CD8-positive, alpha-beta memory T cell (primary cell): Measurements from ENCODE around the gene SV2C. TPM values are rescaled to one million over a fixed set of nuclear protein-coding genes. Genes with fewer than 3 reads are reported as not detected.

Experiments used
- CTCF ChIA-PET: fragments of 350-600 bp; sonication (Branson Sonifier 250); formaldehyde crosslinking; loops from one replicate; lab custom pipeline; 2021; ENCODE audit warnings: antibody characterized with exemption; lab: Charles Lee
- POLR2A ChIA-PET: fragments of 350-600 bp; sonication (Branson Sonifier 250); formaldehyde crosslinking; loops from one replicate; lab custom pipeline; 2021; ENCODE audit warnings: antibody characterized with exemption; lab: Charles Lee
- DNase-seq, 5 donors: peaks; one replicate each; pipeline versions ENCODE4 v3.0.0 to v3.0.0-alpha.2; 2020 to 2022; ENCODE audit warnings: mixed read lengths in 1 of 5
- H3K27ac ChIP-seq: one replicate; pipeline ENCODE4 v1.7.0; 2013; ENCODE audit warnings: low read depth, mild to moderate bottlenecking, low read length, moderate library complexity
- H3K27me3 ChIP-seq: 2 replicates; pipeline ENCODE4 v1.7.0; 2013; ENCODE audit warnings: low read length, mild to moderate bottlenecking; ENCODE audit not compliant: insufficient read depth, poor library complexity, severe bottlenecking
- H3K36me3 ChIP-seq: 2 replicates; pipeline ENCODE4 v1.7.0; 2013; ENCODE audit warnings: mild to moderate bottlenecking, low read length, moderate library complexity; ENCODE audit not compliant: insufficient read depth
- H3K4me1 ChIP-seq: 2 replicates; pipeline ENCODE4 v1.7.0; 2013; ENCODE audit warnings: mild to moderate bottlenecking, low read length, moderate library complexity; ENCODE audit not compliant: insufficient read depth
- H3K4me3 ChIP-seq: 2 replicates; pipeline ENCODE4 v1.7.0; 2013; ENCODE audit warnings: mild to moderate bottlenecking, low read length
- H3K9me3 ChIP-seq: 2 replicates; pipeline ENCODE4 v1.7.0; 2013; ENCODE audit warnings: mild to moderate bottlenecking, low read length
- H3K27ac Mint-ChIP-seq, 8 donors: one replicate each; pipeline ENCODE4 v1.8.0; 2020 to 2021; ENCODE audit warnings: mixed read lengths in 8 of 8, mild to moderate bottlenecking in 6 of 8, inconsistent platforms in 3 of 8, moderate library complexity in 3 of 8
- H3K27me3 Mint-ChIP-seq, 2 donors: one replicate each; pipeline ENCODE4 v1.8.0; 2020 to 2021; ENCODE audit warnings: mixed read lengths in 2 of 2, mild to moderate bottlenecking in 1 of 2, moderate library complexity in 1 of 2
- H3K36me3 Mint-ChIP-seq, 3 donors: one replicate each; pipeline ENCODE4 v1.8.0; 2020 to 2021; ENCODE audit warnings: mixed read lengths in 3 of 3, inconsistent platforms in 1 of 3, mild to moderate bottlenecking in 1 of 3
- H3K4me1 Mint-ChIP-seq, 3 donors: one replicate each; pipeline ENCODE4 v1.8.0; 2020 to 2021; ENCODE audit warnings: mixed read lengths in 3 of 3, inconsistent platforms in 1 of 3, mild to moderate bottlenecking in 1 of 3
- H3K4me3 Mint-ChIP-seq, 7 donors: one replicate each; pipeline ENCODE4 v1.8.0; 2020 to 2021; ENCODE audit warnings: mixed read lengths in 7 of 7, mild to moderate bottlenecking in 6 of 7, moderate library complexity in 4 of 7, inconsistent platforms in 2 of 7
- H3K9me3 Mint-ChIP-seq, 5 donors: one replicate each; pipeline ENCODE4 v1.8.0; 2020 to 2022; ENCODE audit warnings: mixed read lengths in 5 of 5, mild to moderate bottlenecking in 3 of 5, moderate library complexity in 2 of 5, inconsistent platforms in 1 of 5
- polyA plus RNA-seq: library from polyadenylated mRNA; unstranded; fragments of 300-500 nt; fragmentation: Illumina TruSeq; gene quantifications from one replicate; pipeline ENCODE4 v1.2.3, GENCODE V29; 2021
- total RNA-seq, 2 experiments: library from RNA; stranded (reverse); gene quantifications; one replicate each; pipeline ENCODE4 v1.2.3, GENCODE V29; 2021

Gene SV2C
- total and polyA plus RNA-seq, 3 experiments from 2014 or later, result not detected

DNA sequence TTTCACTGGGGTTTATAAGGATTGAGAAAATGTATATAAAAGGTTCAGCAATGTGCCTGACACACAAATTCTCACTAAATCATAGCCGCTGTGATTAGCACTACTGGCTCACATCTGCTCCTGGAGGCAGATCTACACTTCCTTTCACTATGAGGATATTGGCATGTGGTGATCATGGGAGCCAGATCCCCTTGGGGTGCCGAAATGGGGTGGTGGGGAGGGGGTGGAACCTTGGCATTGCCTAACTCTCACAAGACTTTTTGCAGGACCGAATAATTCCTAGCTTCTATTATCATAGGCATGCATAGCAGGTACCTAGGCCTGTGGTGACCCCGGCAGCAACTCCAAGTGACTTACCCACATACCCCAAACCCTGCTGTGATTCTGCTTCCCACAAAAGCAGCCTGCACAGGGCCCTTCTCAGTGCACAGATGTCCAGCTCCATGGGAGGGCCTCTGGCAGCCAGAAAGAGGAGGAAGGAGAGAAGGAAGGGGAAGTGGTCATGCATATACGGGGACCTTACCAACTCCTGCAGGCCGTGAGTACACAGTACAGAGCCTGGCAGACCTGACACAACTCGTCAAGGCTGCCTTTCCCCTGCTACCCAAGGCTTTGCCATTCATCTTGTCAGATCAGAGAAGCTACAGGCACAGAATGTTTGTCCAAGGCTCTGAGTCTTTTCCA lies 258.6 kb downstream of the SV2C start:
- Mint-ChIP-seq H3K27ac (peak overlapping the region in 7 of 8 donors; percentile 12 to 91 (median 46)), H3K4me1 (peaks cover 25 to 40% (median 29%) of the 10 kb centered on the region in 3 donors), H3K9me3 (no peaks in the 10 kb centered on the region), H3K27me3 (peaks cover 0 to 1% of the 10 kb centered on the region in 2 donors), H3K36me3 (no peaks in the 10 kb centered on the region), H3K4me3 (no peak overlapping the region)
- Histone ChIP-seq H3K27me3 (no peaks in the 10 kb centered on the region), H3K9me3 (no peaks in the 10 kb centered on the region), H3K36me3 (no peaks in the 10 kb centered on the region), H3K4me3 (no peak overlapping the region), H3K4me1 (peaks cover 13% of the 10 kb centered on the region), H3K27ac (no peak overlapping the region)
- CTCF ChIA-PET, result interaction anchor here (0.8 to 1.2 kb wide), 2 partner anchors 10 to 32 kb away, joined by 3 read pairs; no protein-coding TSS in a partner anchor
- POLR2A ChIA-PET, result no interaction called here
- no peak for DNase-seq

DNA sequence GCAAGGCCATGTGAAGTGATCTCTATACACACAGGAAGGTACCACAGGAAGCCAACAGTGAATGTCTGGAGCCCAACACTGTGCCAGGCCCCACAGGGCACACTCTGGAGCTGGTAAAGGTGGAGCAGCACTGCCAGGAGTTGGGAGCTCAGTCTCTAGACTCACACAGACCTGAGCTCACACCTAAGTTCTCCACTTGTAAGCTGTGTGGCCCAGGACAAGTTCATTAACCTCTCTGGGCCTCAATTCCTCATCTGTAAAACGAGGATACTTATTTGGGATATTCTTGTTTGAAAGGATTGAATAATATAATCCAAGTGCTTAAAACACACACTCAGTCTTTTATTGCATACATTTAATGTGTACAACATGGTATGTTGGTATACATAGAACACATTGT lies 259.3 kb downstream of the SV2C start:
- ChIA-PET POLR2A (no interaction called here), CTCF (interaction anchor here (1.2 kb wide), 1 partner anchor 9 kb away, joined by 3 read pairs; no protein-coding TSS in a partner anchor)
- Mint-ChIP-seq H3K4me1 (peaks cover 23 to 34% (median 23%) of the 10 kb centered on the region in 3 donors), H3K4me3 (no peak overlapping the region), H3K27me3 (peaks cover 0 to 1% of the 10 kb centered on the region in 2 donors), H3K36me3 (no peaks in the 10 kb centered on the region), H3K27ac (peak overlapping the region in 4 of 8 donors; percentile 35 to 91 (median 62)), H3K9me3 (no peaks in the 10 kb centered on the region)
- Histone ChIP-seq H3K27ac (no peak overlapping the region), H3K27me3 (no peaks in the 10 kb centered on the region), H3K36me3 (no peaks in the 10 kb centered on the region), H3K4me3 (no peak overlapping the region), H3K4me1 (peaks cover 10% of the 10 kb centered on the region), H3K9me3 (no peaks in the 10 kb centered on the region)
- DNase-seq, result no peak

DNA sequence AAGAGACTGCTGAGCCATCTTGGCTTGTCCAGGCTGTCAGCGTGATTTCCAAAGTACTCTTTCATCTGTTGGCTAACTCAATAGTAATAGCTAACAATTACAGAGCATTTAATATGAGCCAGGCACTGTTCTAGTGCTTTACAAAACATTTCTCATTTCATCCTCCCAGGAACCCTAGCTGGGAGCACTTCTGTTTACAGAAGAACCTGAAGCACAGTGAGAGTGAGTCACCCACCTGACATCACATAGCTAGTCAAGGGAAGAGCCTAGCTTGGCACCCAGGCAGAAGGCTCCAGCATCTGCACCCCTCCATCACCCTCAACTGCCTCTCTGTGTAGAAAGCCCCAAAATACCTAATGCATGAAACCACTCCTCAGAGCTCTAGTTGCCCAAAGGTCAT lies 262.4 kb downstream of the SV2C start:
- DNase-seq, result no peak
- peaks cover 12 to 15% (median 15%) of the 10 kb centered on the region in 3 donors for H3K4me1 Mint-ChIP-seq
- Histone ChIP-seq H3K36me3 (no peaks in the 10 kb centered on the region), H3K9me3 (no peaks in the 10 kb centered on the region), H3K27me3 (no peaks in the 10 kb centered on the region), H3K4me1 (no peaks in the 10 kb centered on the region), H3K27ac (no peak overlapping the region), H3K4me3 (no peak overlapping the region)
- no peak overlapping the region for H3K27ac Mint-ChIP-seq
- POLR2A ChIA-PET, result no interaction called here
- H3K27me3 Mint-ChIP-seq, result peaks cover 0 to 1% of the 10 kb centered on the region in 2 donors
- peaks cover 0 to 3% (median 0%) of the 10 kb centered on the region in 3 donors for H3K36me3 Mint-ChIP-seq
- CTCF ChIA-PET, result interaction anchor here (0.9 to 2.8 kb wide), 5 partner anchors 34 to 199 kb away, joined by 3 to 10 read pairs (median 3); partner anchors contain the start of gene IQGAP2
- H3K4me3 Mint-ChIP-seq, result no peak overlapping the region
- no peaks in the 10 kb centered on the region for H3K9me3 Mint-ChIP-seq

DNA sequence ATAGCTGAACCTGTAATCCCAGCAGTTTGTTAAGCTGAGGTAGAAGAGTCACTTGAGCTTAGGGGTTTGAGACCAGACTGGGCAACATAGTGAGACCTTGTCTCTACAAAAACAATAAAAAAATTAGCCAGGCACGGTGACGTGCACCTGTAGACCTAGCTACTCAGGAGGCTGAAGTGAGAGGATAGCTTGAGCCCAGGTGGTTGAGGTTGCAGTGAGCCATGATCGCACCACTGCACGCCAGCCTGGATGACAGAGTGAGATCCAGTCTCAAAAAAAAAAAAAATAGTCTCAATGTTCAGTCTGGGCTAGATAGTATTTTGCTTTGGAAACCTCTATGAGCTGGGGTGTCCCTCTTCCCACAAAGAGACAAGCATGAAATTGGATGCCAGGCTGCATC lies 268.0 kb downstream of the SV2C start:
- Mint-ChIP-seq H3K4me1 (peaks cover 5 to 7% (median 7%) of the 10 kb centered on the region in 3 donors), H3K27ac (peak overlapping the region in 1 of 8 donors; percentile 29), H3K4me3 (no peak overlapping the region), H3K27me3 (no peaks in the 10 kb centered on the region), H3K36me3 (peaks cover 0 to 3% (median 0%) of the 10 kb centered on the region in 3 donors), H3K9me3 (no peaks in the 10 kb centered on the region)
- Histone ChIP-seq H3K4me3 (no peak overlapping the region), H3K36me3 (no peaks in the 10 kb centered on the region), H3K27ac (no peak overlapping the region), H3K27me3 (no peaks in the 10 kb centered on the region), H3K9me3 (no peaks in the 10 kb centered on the region), H3K4me1 (no peaks in the 10 kb centered on the region)
- DNase-seq, result no peak
- ChIA-PET CTCF (interaction anchor here (0.7 to 0.9 kb wide), 2 partner anchors 9 to 192 kb away, joined by 3 read pairs; no protein-coding TSS in a partner anchor), POLR2A (no interaction called here)

DNA sequence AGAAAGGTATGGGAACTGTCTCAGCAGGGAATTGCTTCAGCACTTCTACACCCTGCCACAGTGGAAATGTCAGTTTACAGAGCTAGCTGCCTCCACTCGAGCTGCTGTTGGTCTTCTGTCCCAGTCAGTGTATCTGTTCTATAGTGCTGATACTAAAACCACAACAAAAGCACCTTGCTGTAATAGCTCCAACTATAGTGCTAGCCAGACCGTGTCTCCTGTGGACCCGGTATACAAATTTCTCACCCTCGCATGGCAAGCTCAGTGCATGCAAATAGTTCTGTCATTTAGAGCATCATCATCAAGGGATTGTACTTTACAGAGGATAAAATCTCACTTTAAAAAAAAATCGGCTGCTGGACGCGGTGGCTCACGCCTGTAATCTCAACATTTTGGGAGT lies 268.4 kb downstream of the SV2C start:
- no peaks in the 10 kb centered on the region for H3K27me3 ChIP-seq
- no peaks in the 10 kb centered on the region for H3K36me3 ChIP-seq
- no peaks in the 10 kb centered on the region for H3K27me3 Mint-ChIP-seq
- H3K36me3 Mint-ChIP-seq, result peaks cover 0 to 3% (median 0%) of the 10 kb centered on the region in 3 donors
- H3K4me1 ChIP-seq, result no peaks in the 10 kb centered on the region
- no peaks in the 10 kb centered on the region for H3K9me3 Mint-ChIP-seq
- no peak for DNase-seq
- ChIA-PET CTCF (interaction anchor here (0.9 kb wide), 1 partner anchor 10 kb away, joined by 3 read pairs; no protein-coding TSS in a partner anchor), POLR2A (interaction anchor here (0.6 kb wide), 1 partner anchor 19 kb away, joined by 4 read pairs; no protein-coding TSS in a partner anchor)
- H3K4me3 Mint-ChIP-seq, result no peak overlapping the region
- no peak overlapping the region for H3K27ac ChIP-seq
- peaks cover 5 to 7% (median 7%) of the 10 kb centered on the region in 3 donors for H3K4me1 Mint-ChIP-seq
- H3K4me3 ChIP-seq, result no peak overlapping the region
- H3K27ac Mint-ChIP-seq, result no peak overlapping the region
- no peaks in the 10 kb centered on the region for H3K9me3 ChIP-seq

DNA sequence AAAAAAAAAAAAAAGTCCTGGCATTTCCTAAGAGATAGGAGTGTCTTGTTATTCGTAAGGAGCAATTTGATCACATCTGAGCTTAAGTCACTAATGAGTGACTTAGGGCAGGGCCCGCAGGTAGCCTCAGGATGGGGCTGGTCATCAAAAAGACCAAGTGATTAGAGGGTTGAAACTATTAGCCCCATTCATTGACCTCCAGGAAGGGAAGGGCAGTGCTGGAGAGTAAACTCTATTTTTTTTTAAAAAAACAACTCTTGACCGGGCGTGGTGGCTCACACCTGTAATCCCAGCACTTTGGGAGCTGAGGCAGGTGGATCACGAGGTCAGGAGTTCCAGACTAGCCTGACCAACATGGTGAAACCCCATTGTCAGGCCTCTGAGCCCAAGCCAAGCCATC lies 273.7 kb downstream of the SV2C start:
- peaks cover 0 to 5% (median 0%) of the 10 kb centered on the region in 3 donors for H3K4me1 Mint-ChIP-seq
- no peaks in the 10 kb centered on the region for H3K36me3 Mint-ChIP-seq
- POLR2A ChIA-PET, result no interaction called here
- Histone ChIP-seq H3K4me3 (no peak overlapping the region), H3K4me1 (no peaks in the 10 kb centered on the region), H3K27me3 (no peaks in the 10 kb centered on the region), H3K27ac (no peak overlapping the region), H3K36me3 (no peaks in the 10 kb centered on the region), H3K9me3 (no peaks in the 10 kb centered on the region)
- no peak for DNase-seq
- no peak overlapping the region for H3K4me3 Mint-ChIP-seq
- CTCF ChIA-PET, result interaction anchor here (0.6 kb wide), 2 partner anchors 17 to 26 kb away, joined by 3 to 4 read pairs; no protein-coding TSS in a partner anchor
- no peaks in the 10 kb centered on the region for H3K9me3 Mint-ChIP-seq
- no peaks in the 10 kb centered on the region for H3K27me3 Mint-ChIP-seq
- no peak overlapping the region for H3K27ac Mint-ChIP-seq

DNA sequence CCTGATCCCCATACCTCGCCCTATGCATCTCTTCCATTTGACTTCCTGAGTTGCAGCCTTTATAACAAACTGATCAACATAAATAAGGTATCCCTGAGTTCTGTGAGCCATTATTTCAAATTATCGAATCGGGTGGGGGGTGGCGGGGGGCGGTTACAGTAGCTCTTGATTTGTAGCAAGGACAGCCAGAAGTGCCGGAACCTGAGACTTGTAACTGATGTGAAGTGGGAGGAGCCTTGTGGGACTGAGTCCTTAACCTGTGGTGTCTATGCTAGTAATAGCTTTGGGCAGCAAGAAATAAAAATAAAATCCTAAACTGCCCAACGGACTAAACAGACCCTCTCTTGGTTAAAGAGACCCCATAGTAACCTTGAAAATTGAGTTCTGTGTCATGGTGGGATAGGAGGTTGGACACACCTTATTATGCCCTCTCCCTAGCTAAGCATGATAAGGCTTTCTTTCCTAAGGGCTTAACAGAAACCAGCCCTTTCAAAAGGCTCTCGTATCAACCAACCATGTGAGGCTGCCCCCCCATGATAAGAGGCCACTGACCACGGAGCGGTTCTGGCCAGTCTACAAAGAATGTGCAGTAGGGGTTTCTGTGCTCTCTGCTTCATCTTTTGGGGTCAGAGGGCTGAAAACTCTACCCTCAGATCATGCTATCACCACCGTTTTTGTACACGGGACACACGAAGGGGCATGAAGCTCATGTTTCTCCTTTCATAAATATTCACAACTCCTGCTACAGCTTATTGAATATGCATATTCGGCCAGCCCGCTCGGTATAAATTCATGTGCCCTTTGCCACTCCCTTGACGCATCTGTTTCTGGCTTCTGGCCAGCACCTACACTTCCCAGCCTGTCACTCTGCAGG lies 280.4 kb downstream of the SV2C start:
- Mint-ChIP-seq H3K36me3 (no peaks in the 10 kb centered on the region), H3K9me3 (no peaks in the 10 kb centered on the region), H3K4me3 (no peak overlapping the region), H3K27me3 (peaks cover 0 to 2% of the 10 kb centered on the region in 2 donors), H3K27ac (peak overlapping the region in 3 of 8 donors; percentile 17 to 59 (median 55)), H3K4me1 (peaks cover 0 to 10% (median 6%) of the 10 kb centered on the region in 3 donors)
- POLR2A ChIA-PET, result interaction anchor here (0.6 kb wide), 1 partner anchor 220 kb away, joined by 3 read pairs; no protein-coding TSS in a partner anchor
- CTCF ChIA-PET, result interaction anchor here (0.8 kb wide), 1 partner anchor 19 kb away, joined by 3 read pairs; no protein-coding TSS in a partner anchor
- Histone ChIP-seq H3K27ac (peak overlapping the region; percentile 20), H3K4me1 (no peaks in the 10 kb centered on the region), H3K9me3 (no peaks in the 10 kb centered on the region), H3K27me3 (no peaks in the 10 kb centered on the region), H3K36me3 (no peaks in the 10 kb centered on the region), H3K4me3 (no peak overlapping the region)
- no peak for DNase-seq
